AG10803 (cell line): ENCODE measurements around the gene IDNK.
A peak's percentile ranks its signal among the peaks of the same experiment; 100 is the strongest.

ENCODE experiments used
- DNase-seq: peaks from one replicate; pipeline ENCODE4 v3.0.0; 2010; ENCODE audit warnings: low read depth
- H3K4me3 ChIP-seq: 2 replicates; pipeline ENCODE4 v1.5.1; 2011; ENCODE audit warnings: mild to moderate bottlenecking, low read length, control low read depth
- TF ChIP-seq, protein P1 (sequence below): conservative IDR thresholded peaks from 2 replicates; pipeline ENCODE4 v1.5.1; 2011; ENCODE audit warnings: mild to moderate bottlenecking, low read length, control low read depth, inconsistent platforms

Gene IDNK

DNA sequence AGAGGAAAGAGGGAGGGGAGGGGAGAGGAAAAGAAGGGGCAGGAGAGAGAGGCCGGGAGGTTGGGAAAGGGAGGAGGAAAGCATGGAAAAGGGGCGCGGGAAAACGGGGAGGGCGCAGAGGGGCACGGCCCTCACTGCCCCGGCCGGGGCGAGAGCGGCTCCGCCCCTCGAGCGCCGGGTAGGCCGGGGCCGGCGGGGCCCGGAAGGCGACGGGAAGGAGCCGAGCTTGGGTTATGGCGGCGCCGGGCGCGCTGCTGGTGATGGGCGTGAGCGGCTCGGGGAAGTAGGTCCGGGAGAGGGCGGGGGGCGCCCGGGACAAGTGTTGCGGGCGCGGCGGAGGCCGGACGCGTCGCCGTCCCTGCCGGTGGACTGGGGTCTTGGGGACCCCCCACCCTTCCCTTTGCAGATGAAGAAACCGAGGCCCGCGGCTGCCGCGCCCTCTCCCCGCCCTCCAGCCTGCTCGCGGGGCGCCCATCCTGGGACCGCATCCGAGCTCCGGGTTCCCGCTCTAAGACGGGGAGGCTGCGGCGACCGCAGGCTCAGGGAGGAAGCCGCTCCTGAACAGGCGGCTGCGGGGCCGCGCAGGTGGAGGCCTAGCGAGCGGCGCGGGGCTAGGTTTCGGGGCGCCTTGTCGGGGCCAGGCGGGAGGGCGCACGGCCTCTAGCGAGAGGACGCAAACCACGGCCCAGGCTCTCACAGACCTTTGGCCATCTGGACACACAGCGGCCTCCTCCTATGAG, at the start of gene IDNK:
Gene IDNK (plus strand): TSS at position 205 of the 740 bp plus-strand sequence. CDS start 29 bp downstream, at position 234.
- peak; percentile 50 for DNase-seq
- TF ChIP-seq, protein P1, sequence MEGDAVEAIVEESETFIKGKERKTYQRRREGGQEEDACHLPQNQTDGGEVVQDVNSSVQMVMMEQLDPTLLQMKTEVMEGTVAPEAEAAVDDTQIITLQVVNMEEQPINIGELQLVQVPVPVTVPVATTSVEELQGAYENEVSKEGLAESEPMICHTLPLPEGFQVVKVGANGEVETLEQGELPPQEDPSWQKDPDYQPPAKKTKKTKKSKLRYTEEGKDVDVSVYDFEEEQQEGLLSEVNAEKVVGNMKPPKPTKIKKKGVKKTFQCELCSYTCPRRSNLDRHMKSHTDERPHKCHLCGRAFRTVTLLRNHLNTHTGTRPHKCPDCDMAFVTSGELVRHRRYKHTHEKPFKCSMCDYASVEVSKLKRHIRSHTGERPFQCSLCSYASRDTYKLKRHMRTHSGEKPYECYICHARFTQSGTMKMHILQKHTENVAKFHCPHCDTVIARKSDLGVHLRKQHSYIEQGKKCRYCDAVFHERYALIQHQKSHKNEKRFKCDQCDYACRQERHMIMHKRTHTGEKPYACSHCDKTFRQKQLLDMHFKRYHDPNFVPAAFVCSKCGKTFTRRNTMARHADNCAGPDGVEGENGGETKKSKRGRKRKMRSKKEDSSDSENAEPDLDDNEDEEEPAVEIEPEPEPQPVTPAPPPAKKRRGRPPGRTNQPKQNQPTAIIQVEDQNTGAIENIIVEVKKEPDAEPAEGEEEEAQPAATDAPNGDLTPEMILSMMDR = no peak
- H3K4me3 ChIP-seq = peak within 1 kb of the TSS; percentile 66

DNA sequence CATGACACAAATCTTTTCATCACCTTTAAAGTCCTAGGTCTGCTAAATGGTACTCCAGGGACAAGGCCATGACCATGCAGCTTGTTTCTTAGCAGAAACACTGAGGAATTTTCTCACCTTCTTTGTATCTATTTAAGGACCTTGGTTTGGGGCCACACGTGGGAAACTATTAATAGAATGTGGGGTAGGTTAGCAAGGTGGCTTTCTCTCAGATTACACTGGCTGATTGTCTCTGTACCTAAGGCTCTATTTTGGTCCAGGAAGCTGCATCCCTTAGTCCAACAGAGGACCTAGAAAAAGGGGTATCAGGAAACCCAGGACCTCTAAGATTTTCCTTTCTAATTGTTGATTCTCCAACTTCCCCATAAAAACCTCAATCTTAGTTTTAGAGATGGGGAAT, 48.5 kb upstream of the IDNK start:
- no peak for DNase-seq
- TF ChIP-seq, protein P1 = no peak
- no peak overlapping the region for H3K4me3 ChIP-seq

DNA sequence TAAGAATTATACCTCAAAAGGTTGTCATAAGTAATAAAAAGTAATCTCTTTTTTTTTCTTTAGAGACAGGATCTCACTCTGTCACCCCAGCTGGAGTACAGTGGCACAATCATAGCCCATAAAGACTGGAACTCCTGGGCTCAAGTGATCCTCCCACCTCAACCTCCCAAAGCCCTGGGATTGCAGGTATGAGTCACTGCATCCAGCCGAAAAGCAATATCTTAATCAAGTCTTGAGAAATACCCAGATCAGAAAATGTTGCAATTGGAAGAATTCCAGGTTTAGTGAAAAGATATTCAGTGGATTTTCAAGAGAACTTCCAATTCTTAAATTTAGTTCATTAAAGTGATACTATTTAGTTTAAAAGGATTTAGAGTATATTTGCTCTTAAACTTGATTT, 40.9 kb upstream of the IDNK start:
- DNase-seq = peak; percentile 46
- H3K4me3 ChIP-seq = no peak overlapping the region
- TF ChIP-seq, protein P1 = no peak

DNA sequence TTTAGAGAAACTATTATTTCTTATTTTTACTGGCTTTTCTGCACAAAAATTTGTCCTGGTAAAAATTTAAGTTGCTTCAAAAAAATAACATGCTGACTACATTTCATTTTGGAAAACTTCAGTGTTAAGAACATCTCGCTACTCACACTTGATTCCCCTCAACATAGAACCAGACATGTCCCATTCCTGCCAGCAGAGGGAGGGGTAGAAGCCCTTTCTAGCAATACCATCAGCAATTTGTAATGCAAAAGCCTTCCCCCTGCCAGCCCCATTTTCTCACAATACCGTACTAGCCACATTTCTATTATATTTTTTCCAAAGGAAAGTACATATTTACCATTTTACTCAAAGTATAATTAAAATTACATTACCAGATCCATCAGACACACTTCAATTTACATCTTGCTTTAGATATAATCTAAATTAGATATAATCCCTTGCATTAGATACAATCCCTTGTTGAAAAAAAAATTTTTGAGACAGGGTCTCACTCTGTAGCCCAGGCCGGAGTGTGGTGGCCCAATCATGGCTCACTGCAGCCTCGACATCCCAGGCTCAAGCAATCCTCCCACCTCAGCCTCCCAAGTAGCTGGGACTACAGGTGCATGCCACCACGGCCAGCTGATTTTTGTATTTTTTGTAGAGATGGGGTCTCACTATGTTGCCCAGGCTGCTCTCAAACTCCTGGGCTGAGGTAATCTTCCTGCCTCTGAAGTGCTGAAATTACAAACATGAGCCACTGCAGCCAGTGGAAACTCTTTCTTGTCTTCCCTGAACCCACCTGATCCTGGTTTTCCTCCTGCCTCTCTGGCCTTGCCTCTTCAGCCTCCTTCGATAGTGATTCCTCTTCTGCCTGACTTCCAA, 39.6 kb upstream of the IDNK start:
- TF ChIP-seq, protein P1 = peak; percentile 88
- DNase-seq = peak; percentile 66
- H3K4me3 ChIP-seq = no peak overlapping the region

DNA sequence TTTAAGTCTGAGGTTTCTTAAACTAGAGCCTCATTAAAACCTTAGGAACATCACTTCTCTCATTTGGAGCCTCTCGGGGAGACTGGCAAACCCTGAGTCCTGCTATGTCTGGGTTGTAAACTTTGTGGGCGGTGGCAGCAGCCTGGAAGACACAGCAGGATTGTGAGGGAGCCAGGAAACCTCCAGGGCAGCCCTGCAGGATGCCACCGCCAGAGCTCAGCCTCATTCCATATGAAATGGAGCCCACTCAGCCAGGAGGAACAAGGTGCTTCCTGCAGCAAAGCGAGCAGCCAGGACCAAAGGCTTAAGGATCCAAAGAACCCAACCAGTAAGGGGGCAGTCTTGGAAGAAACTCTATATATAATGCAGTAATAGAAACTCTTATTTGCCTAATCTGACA, 37.9 kb upstream of the IDNK start:
- H3K4me3 ChIP-seq = no peak overlapping the region
- no peak for DNase-seq
- TF ChIP-seq, protein P1 = no peak

DNA sequence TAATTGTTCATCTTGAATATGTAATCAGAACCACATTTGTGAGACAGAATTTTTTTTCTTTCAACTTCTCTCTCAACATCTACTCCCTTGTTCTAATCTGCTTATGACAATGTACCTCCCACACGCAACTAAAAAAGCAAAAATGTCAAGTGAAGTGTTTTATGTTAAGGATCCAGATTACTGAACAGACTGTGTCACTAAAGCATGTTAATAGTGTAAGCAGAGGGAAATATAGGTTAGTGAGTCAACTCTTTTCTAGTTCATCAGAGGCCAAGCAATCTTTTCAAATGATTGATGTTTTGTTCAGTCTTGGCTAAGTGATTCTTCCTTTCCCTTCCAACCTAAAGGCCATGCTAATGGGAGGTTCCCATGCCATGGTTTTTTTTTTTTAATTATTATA, 34.7 kb upstream of the IDNK start:
- TF ChIP-seq, protein P1 = no peak
- H3K4me3 ChIP-seq = no peak overlapping the region
- no peak for DNase-seq
